Ovary (tissue), 9 donors: ENCODE measurements around the gene PPFIA2. TPM values are rescaled to one million over a fixed set of nuclear protein-coding genes. Genes with fewer than 3 reads are reported as not detected.

Experiments used
- DNase-seq, 5 donors: peaks; one replicate each; pipeline ENCODE4 v3.0.0-alpha.2; 2019 to 2020
- H3K27ac ChIP-seq, 2 donors: fragments of 200-600 bp; one replicate each; pipeline versions ENCODE4 v1.5.1 to v1.8.0; 2019 to 2022
- H3K27me3 ChIP-seq: fragments of 200-600 bp; one replicate; pipeline ENCODE4 v1.8.0; 2022
- H3K36me3 ChIP-seq: fragments of 200-600 bp; sonication (generic); one replicate; pipeline ENCODE4 v1.5.1; 2019
- H3K4me1 ChIP-seq: one replicate; pipeline ENCODE4 v1.8.1; 2013; ENCODE audit warnings: mild to moderate bottlenecking, moderate library complexity; ENCODE audit not compliant: insufficient read depth
- H3K4me3 ChIP-seq: fragments of 200-600 bp; sonication (generic); one replicate; pipeline ENCODE4 v1.5.1; 2017
- H3K9me3 ChIP-seq, 2 donors: fragments of 200-600 bp in 1 of 2; sonication (generic) in 1 of 2; one replicate each; pipeline versions ENCODE4 v1.5.1 to v1.8.1; 2013 to 2019; ENCODE audit warnings: mild to moderate bottlenecking in 1 of 2, moderate library complexity in 1 of 2
- CTCF ChIP-seq, 3 donors: fragments of 450-650 bp in 2 of 3; fragments of 200-600 bp in 1 of 3; IDR thresholded peaks; one replicate each; pipeline versions ENCODE4 v1.5.1 to v1.8.0; 2016 to 2022; ENCODE audit warnings: antibody characterized with exemption in 3 of 3, mild to moderate bottlenecking in 1 of 3
- EP300 ChIP-seq: sonication (generic); formaldehyde crosslinking; IDR thresholded peaks from one replicate; pipeline ENCODE4 v1.6.1; 2017; ENCODE audit warnings: antibody characterized with exemption
- POLR2A ChIP-seq: fragments of 450-650 bp; IDR thresholded peaks from one replicate; pipeline ENCODE4 v1.6.1; 2017; ENCODE audit warnings: antibody characterized with exemption, mild to moderate bottlenecking, moderate library complexity
- WGBS, 3 donors: extraction: QIAGEN DNeasy Blood & Tissue Kit in 1 of 3; methylation state at CpG; one replicate each; pipeline versions ENCODE4 v1.1.5 to v1.1.7; 2013 to 2017; 5-methylcytosine and 5-hydroxymethylcytosine counted together
- intact Hi-C, 4 donors: fragments of 100-400 bp; cut with DNase I; formaldehyde crosslinking; loops; one replicate each; pipeline versions ENCODE4 v1.11.0 to v1.15.1; 2022 to 2023
- polyA plus RNA-seq, 2 donors: library from polyadenylated mRNA; stranded (reverse); fragments of 200-250 nt in 1 of 2; fragments of 350-450 nt in 1 of 2; fragmentation: Illumina TruSeq in 1 of 2; extraction: RNeasy Lipid Tissue Mini Kit (QIAGEN cat#74804) in 1 of 2; gene quantifications; one replicate each; pipeline ENCODE4 v1.2.3, GENCODE V29; 2013 to 2014
- total RNA-seq, 7 donors: library from RNA; depleted of rRNA in 2 of 7; stranded (reverse); fragments of >200 nt in 2 of 7; fragmentation: NEBNext Ultra II Directional in 3 of 7; extraction: Animal tissue kit (Norgen Biotek cat#: 25700) in 3 of 7; gene quantifications; one replicate each; pipeline versions ENCODE4 v1.1.0 to v1.2.4, GENCODE V29; 2016 to 2023
- donor health status: DM: no; HTN: no; CAD: no; lungs with moderate emphysema.
- donor health status: DM: no; HTN: no; CAD: no.
- donor health status: Bipolar disorder and iron deficiency.
- donor health status: DM: yes; HTN: yes; CAD: no.
- donor health status: DM: no; HTN: no; CAD: no.
- donor health status: DM: yes; HTN: yes; CAD: no.

Gene PPFIA2
- total and polyA plus RNA-seq, 9 donors, result 0.99 to 8.3 (median 3.4) TPM

GRCh38 chr12:81518638-81519037, 240.5 kb downstream of the PPFIA2 start:
- H3K4me1 ChIP-seq, result peaks cover 2% of the 10 kb centered on the region
- no peak for DNase-seq
- H3K36me3 ChIP-seq, result no peaks in the 10 kb centered on the region
- no peaks in the 10 kb centered on the region for H3K9me3 ChIP-seq
- H3K27me3 ChIP-seq, result no peaks in the 10 kb centered on the region
- H3K4me3 ChIP-seq, result no peak overlapping the region
- whole genome bisulfite sequencing, 3 donors, result 90 to 94% (median 93%) methylated on average over 1 of the region's 1 CpG
- TF ChIP-seq CTCF (IDR thresholded peaks at IDR 0.05), result no peak
- no peak overlapping the region for H3K27ac ChIP-seq
- intact Hi-C loops, result no loop called here

- WGBS, 3 donors, result 85 to 92% (median 90%) methylated on average over 6 of the region's 6 CpGs
- H3K9me3 ChIP-seq, result no peaks in the 10 kb centered on the region
- no peak for TF ChIP-seq CTCF (IDR thresholded peaks at IDR 0.05)
- TF ChIP-seq EP300, result no peak
- TF ChIP-seq POLR2A, result no peak
- no peak overlapping the region for H3K27ac ChIP-seq
- no peaks in the 10 kb centered on the region for H3K27me3 ChIP-seq
- peaks cover 2% of the 10 kb centered on the region for H3K4me1 ChIP-seq
- DNase-seq, result no peak
- no peak overlapping the region for H3K4me3 ChIP-seq
- intact Hi-C loops, result no loop called here
- no peaks in the 10 kb centered on the region for H3K36me3 ChIP-seq
Observed at GRCh38 chr12:81517296-81517695, 241.9 kb downstream of the PPFIA2 start.

GRCh38 chr12:81502912-81503695, 256.0 kb downstream of the PPFIA2 start:
- intact Hi-C loops, result no loop called here
- no peak overlapping the region for H3K27ac ChIP-seq
- H3K27me3 ChIP-seq, result no peaks in the 10 kb centered on the region
- no peak for TF ChIP-seq POLR2A
- no peak for TF ChIP-seq EP300
- no peak for TF ChIP-seq CTCF (IDR thresholded peaks at IDR 0.05)
- no peak overlapping the region for H3K4me3 ChIP-seq
- no peaks in the 10 kb centered on the region for H3K9me3 ChIP-seq
- no peaks in the 10 kb centered on the region for H3K4me1 ChIP-seq
- WGBS, 3 donors, result 18 to 31% (median 25%) methylated on average over 3 of the region's 3 CpGs
- H3K36me3 ChIP-seq, result no peaks in the 10 kb centered on the region
- DNase-seq, result no peak

- H3K36me3 ChIP-seq, result no peaks in the 10 kb centered on the region
- intact Hi-C loops, result no loop called here
Observed at GRCh38 chr12:81500788-81501187, 258.4 kb downstream of the PPFIA2 start.

More at GRCh38 chr12:81500788-81501187, 258.4 kb downstream of the PPFIA2 start:
- TF ChIP-seq POLR2A (no peak), CTCF (IDR thresholded peaks at IDR 0.05) (no peak), EP300 (no peak)
- Histone ChIP-seq H3K27me3 (no peaks in the 10 kb centered on the region), H3K4me3 (no peak overlapping the region), H3K27ac (no peak overlapping the region), H3K4me1 (no peaks in the 10 kb centered on the region), H3K9me3 (no peaks in the 10 kb centered on the region)
- 78 to 85% (median 82%) methylated on average over 2 of the region's 2 CpGs for WGBS, 3 donors
- DNase-seq, result no peak
